Measurements from ENCODE around the gene UNC79.

UNC79 gene

GRCh38 chr14:93655078-93655750 lies 224.5 kb downstream of the UNC79 start:
- peak; percentile 5 for DNase-seq (ENCODE audit: low spot score)
- FAIRE-seq: no peak

DNA sequence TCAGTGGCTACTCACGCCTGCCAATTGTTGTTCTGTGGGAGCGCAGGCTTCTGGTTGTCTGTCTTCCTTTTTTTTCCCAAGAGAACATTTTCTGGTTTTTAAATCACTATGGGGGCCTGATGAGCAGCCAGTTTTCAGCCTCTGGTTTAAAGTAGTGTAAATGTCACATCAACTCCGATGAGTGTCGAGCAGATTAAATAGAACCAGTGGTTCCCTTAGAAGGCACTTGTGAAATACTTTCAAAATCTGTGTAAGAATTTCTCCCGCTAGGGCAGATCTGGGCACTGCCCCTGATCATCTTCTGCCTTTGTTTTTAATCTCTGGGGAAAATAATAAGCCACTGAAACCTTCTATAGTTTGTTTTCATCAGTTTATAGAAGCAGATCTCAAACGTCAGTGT lies 227.1 kb downstream of the UNC79 start:
- no peak for FAIRE-seq
- DNase-seq (ENCODE audit: low spot score): no peak

DNA sequence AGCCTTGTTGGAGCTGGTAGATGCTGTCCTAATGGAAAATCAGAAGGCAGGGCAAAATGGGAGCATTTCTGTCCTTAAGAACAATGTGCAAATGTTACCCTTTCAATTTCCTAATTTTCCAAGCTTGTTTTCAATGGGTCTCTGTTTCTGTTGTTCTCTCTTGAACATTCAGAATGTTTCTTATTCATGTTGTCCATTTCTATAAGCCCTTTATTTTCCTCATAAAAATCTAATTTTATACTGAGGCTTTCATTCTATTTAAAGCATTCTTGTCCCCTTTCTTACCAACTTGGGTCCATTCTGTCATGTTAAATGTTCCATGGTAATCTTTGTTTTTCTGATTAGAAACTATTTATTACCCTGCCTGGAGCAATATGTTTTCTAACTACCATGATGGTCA lies 232.6 kb downstream of the UNC79 start:
- no peak for DNase-seq (ENCODE audit: low spot score)
- no peak for FAIRE-seq

DNA sequence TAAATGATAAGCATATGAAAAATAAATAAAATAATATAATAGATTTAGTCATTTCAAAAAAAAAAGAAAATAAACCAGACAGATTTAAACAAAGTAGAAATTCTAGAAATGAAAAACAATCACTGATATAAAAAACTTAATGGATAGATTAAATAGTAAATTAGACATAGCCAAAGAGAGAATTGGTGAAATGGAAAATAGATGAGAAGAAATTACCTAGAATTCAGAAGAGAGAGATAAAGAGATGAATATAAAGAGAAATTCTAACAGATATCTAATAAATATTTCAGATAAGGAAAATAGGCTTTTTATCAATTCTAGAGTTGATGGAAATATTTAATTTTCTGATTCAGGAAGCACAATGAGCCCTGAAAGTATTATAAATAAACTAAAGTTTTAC lies 234.4 kb downstream of the UNC79 start:
- DNase-seq (ENCODE audit: low spot score) (no peak), FAIRE-seq (peak; percentile 64)

DNA sequence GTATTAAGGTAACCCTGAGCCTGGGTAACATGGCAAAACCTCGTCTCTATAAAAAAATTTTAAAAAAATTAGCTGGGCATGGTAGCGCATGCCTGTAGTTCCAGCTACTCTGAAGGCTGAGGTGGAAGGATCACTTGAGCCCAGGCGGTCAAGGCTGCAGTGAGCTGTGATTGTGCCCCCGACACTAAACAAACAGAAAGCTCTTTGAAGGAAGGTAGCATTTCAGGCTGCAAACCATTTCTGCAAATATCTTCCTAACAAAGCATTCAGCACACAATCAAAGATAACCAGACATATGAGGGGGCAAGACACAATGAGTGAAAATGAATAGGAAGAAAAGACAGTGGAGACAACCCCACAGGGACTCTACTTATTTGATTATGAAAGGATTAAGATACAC lies 238.9 kb downstream of the UNC79 start:
- FAIRE-seq: no peak

GRCh38 chr14:93674343-93674742 lies 243.6 kb downstream of the UNC79 start:
- DNase-seq (ENCODE audit: low spot score) (no peak), FAIRE-seq (no peak)

More for the DNA sequence above, 238.9 kb downstream of the UNC79 start:
- DNase-seq (ENCODE audit: low spot score): no peak

DNA sequence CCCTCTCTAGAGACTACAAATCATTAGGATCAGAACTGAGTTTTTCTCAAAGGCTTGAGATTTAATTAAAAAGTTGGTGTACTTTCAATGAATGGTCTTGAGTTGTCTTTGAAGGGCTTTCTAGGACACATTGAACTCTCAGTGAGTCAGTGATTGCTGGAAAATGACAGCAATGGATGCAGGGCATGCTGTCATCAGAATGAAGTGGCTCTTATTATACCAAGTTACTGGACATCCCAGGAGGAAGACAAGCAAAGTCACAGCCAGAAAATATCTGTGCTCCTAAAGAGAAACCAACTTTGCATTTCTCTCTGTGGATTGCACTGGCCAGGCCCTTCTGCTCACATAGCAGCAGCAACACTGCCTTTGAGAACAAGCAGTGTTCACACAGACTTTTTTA lies 244.9 kb downstream of the UNC79 start:
- FAIRE-seq (no peak), DNase-seq (ENCODE audit: low spot score) (no peak)

DNA sequence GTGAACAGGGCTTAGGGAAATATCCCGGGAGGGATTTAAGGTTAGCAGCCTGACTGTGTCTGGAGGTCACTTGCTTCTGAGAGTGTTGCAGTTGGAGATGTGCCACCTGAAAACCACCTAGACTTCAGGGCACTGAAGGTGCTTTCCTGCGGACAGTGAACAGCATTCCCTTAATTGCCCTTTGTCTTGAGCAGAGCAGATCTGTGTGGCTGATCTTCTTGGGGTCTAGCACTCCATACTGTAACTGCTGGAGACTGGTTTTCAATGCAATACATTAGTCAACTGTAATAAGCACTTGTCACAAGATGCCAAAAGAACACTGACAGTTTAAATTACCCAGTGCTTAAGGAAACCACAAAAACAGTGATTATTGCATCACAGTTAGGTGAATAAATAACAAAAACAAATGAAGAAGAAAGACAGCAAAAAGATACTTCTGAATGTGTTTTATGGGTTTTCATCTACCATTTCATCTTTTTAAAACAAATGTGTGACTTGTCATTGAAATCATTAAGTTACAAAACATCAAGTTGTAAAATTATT lies 245.7 kb downstream of the UNC79 start:
- DNase-seq (ENCODE audit: low spot score): no peak
- FAIRE-seq: no peak

- FAIRE-seq: no peak
- DNase-seq (ENCODE audit: low spot score): no peak
Measured at GRCh38 chr14:93682459-93682858, 251.7 kb downstream of the UNC79 start.

DNA sequence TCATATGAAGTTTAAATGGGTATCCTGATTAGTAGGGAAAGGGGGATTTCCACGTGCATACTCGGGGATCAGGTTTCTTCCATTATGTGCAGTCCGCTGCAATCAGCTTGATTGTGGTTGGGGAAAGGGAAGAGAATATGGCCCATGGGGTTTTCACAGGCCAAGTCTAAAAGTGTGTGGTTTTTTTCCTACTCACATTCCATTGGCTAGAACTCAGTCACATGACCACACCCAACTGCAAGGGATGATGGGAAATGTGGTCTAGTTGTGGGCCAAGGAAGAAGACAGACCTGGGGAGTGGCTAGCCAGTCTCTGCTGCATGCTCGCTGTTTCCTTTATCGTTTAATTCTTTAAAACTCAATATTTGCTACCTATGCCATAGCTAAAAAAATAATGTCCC lies 252.5 kb downstream of the UNC79 start:
- DNase-seq (ENCODE audit: low spot score) (no peak), FAIRE-seq (no peak)

GRCh38 chr14:93685121-93685895 lies 254.6 kb downstream of the UNC79 start:
- DNase-seq (ENCODE audit: low spot score): no peak
- FAIRE-seq: no peak

DNA sequence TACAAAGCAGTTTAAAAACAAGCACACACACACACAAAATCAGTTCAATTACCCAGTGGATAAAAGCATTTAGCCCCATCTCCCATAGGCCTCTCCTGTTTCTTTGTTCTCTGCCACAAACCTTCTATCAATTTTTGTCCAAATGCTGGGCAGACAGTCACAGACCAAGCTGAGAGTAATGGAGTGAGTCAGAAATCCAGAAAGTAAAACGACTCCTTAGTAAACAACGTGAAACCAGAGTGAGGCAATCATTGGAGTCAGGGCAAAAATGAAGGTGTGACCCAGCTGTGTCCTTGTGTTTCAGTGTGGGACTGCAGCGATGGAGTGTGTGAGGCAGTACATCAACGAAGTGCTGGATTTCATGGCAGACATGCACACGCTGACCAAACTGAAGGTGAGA lies 255.5 kb downstream of the UNC79 start:
- FAIRE-seq: no peak
- DNase-seq (ENCODE audit: low spot score): no peak

DNA sequence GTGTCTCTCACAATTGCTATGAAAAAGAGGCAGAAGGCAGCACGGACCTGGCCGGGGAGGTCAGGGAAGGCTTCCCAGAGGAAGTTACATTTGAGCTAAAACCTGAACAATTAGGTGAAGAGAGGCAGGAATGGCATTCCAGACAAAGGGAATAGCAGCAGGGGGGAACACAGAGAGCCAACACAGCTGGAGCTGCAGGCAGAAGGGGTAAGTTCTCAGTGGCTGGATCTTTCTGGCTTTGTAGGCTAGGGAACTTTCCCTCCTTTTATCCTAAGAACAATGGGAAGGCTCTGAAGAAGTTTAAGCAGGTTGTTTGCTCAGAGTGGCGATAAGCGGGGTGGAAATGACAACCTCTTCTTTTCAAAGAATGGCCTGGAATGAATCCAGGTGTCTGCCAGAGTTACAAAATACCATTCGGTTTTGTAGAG lies 257.5 kb downstream of the UNC79 start:
- no peak for FAIRE-seq
- no peak for DNase-seq (ENCODE audit: low spot score)

- DNase-seq (ENCODE audit: low spot score) (no peak), FAIRE-seq (no peak)
Measured at GRCh38 chr14:93688820-93689219, 258.1 kb downstream of the UNC79 start.

- no peak for FAIRE-seq
Measured at GRCh38 chr14:93690146-93690545, 259.4 kb downstream of the UNC79 start.

GRCh38 chr14:93691042-93691780 lies 260.5 kb downstream of the UNC79 start:
- FAIRE-seq (no peak), DNase-seq (ENCODE audit: low spot score) (no peak)

More at GRCh38 chr14:93690146-93690545, 259.4 kb downstream of the UNC79 start:
- DNase-seq (ENCODE audit: low spot score): no peak

DNA sequence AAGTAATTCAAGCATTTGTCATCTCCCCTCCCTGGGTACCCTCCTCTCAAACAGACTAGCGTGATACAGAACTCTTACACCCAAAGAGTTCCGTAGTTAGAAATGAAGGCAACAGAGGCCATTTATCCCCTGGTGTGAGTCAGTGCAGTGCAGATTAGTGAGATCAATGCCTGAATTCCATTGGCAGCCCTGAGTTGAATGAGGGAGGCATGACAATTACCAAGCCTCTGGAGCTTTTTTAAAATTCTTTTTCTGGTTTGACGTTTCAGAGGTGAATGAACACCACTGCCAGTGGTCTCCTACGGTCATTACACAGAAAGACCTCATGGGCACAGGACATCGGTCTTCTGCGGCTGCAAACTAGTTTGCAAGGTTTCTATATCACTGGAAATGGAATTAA lies 263.2 kb downstream of the UNC79 start:
- no peak for FAIRE-seq

GRCh38 chr14:93700928-93701327 lies 270.2 kb downstream of the UNC79 start:
- FAIRE-seq: no peak
- no peak for DNase-seq (ENCODE audit: low spot score)

More for the DNA sequence above, 263.2 kb downstream of the UNC79 start:
- no peak for DNase-seq (ENCODE audit: low spot score)

DNA sequence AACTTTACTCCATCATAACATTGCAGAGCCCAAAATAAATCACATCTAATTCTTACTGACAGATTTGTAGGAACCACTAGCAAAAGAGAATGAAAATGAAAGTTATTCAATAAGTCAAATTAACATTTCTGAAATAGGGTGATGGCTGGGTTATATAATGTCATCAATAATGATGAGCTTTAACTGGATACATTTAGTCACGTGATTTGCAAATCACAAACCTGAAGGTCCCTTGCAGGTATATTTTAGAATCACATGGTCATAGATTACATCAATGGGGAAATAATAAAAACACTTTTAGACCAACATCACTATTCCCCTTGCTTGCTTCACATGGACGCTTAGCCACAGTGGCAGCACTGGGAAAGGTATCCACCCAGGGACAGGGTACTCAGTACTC lies 270.8 kb downstream of the UNC79 start:
- DNase-seq (ENCODE audit: low spot score) (no peak), FAIRE-seq (no peak)

DNA sequence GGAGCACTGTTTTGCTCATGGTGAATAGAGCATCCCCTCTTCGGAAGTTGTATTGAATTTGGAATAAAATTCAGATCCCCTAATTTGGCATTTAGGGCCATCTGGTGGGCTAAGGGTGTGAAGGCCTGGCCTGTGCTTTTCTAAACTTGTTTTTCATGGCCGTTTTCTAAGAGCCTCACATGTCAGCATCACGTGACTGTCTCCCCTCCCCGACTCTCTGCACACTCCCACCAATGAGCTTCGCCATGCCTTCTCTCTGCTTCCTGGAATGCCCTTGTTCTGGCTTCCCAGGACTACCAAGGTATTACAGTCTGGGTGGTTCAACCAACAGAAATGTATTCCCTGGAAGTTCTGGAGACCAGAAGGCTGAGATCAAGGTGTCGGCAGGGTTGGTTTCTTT lies 272.2 kb downstream of the UNC79 start:
- no peak for DNase-seq (ENCODE audit: low spot score)
- no peak for FAIRE-seq

DNA sequence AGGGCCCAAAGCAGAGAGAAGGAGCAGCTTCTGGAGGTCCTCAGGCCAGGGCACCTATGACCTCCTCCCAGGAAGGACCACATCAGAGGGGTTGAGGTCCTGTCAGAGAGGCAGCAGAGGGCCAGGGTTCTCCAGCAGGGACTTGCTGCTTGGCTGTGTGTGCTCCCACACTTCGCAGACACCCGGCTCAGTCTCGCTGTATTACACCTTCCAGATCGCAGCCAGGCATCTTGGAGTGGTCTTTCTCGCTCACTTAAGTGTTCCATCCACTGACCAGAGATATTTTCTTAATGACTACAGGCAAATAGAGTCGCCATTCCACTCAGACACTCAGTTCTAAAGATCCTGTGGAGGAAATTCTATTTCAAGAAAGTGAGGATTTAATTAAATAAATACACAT lies 273.2 kb downstream of the UNC79 start:
- DNase-seq (ENCODE audit: low spot score) (no peak), FAIRE-seq (no peak)
